Kidney epithelial cell (primary cell): ENCODE measurements around the gene TMPRSS13. TPM values are rescaled to one million over a fixed set of nuclear protein-coding genes. Genes with fewer than 3 reads are reported as not detected.

Experiments
- DNase-seq: peaks from one replicate; pipeline ENCODE4 v3.0.0-alpha.2; 2010; ENCODE audit warnings: low read depth
- H3K27me3 ChIP-seq: 2 replicates; pipeline ENCODE4 v1.6.0; 2011; ENCODE audit warnings: low read length; ENCODE audit not compliant: control insufficient read depth, insufficient read depth
- H3K36me3 ChIP-seq: 2 replicates; pipeline ENCODE4 v1.5.1; 2011; ENCODE audit warnings: low read length; ENCODE audit not compliant: control insufficient read depth, insufficient read depth
- H3K4me3 ChIP-seq: 2 replicates; pipeline ENCODE4 v1.5.1; 2011; ENCODE audit warnings: low read depth, mild to moderate bottlenecking, control low read depth, low read length
- CTCF ChIP-seq: IDR thresholded peaks from 2 replicates; pipeline ENCODE4 v1.5.1; 2011; ENCODE audit warnings: mild to moderate bottlenecking, moderate library complexity, low read length, control low read depth, inconsistent platforms; ENCODE audit not compliant: insufficient read depth, poor library complexity, severe bottlenecking
- total RNA-seq: library from RNA; depleted of rRNA; stranded (reverse); fragments of >200 nt; gene quantifications from 2 replicates; pipeline ENCODE4 v1.2.3, GENCODE V29; 2015

Gene TMPRSS13
- total RNA-seq, 1 donor from 2014 or later, result not detected

DNA sequence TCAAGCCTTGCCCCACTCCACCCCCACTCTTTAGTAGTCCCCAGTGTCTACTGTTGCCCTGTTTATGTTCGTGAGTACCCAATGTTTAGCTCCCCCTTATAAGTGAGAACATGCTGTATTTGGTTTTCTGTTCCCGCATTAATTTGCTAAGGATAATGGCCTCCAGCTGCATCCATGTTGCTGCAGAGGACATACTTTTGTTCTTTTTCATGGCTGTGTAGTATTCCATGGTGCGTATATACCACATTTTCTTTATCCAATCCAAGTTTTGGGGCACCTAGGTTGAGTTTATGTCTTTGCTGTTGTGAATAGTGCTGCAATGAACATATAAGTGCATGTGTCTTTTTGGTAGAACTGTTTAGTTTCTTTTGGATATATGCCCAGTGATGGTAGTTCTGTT lies 36.6 kb downstream of the TMPRSS13 start:
- no peak for DNase-seq
- no peak for TF ChIP-seq CTCF
- Histone ChIP-seq H3K4me3 (no peak overlapping the region), H3K27me3 (no peaks in the 10 kb centered on the region), H3K36me3 (no peaks in the 10 kb centered on the region)

- Histone ChIP-seq H3K27me3 (no peaks in the 10 kb centered on the region), H3K4me3 (no peak overlapping the region), H3K36me3 (no peaks in the 10 kb centered on the region)
- no peak for TF ChIP-seq CTCF
- no peak for DNase-seq
Observed at GRCh38 chr11:117891362-117891761, 37.8 kb downstream of the TMPRSS13 start.

DNA sequence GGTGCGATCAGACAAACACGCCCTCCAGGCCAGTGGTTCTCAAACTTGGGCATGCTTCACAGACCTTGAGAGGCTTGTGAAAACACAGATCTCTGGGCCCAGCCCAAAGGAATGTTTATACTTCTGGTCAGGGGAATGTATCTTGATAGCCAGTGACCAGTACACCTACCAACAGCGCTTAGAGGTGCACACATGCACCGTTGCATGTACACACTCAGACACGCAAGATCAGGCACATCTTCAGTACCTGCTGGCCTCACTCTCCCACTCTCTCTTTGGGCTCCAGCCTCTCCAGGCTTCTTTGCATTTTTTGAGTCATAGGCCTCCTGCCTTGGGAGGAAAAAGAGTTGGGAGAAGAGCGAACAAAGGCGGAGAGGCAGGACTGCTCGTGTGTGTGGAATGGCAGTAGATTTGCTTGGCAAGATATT lies 41.0 kb downstream of the TMPRSS13 start:
- no peak for TF ChIP-seq CTCF
- H3K27me3 ChIP-seq, result peaks cover under 1% of the 10 kb centered on the region

GRCh38 chr11:117887431-117888138 lies 41.6 kb downstream of the TMPRSS13 start:
- peaks cover 5% of the 10 kb centered on the region for H3K27me3 ChIP-seq
- H3K4me3 ChIP-seq, result no peak overlapping the region
- TF ChIP-seq CTCF, result no peak
- no peak for DNase-seq
- no peaks in the 10 kb centered on the region for H3K36me3 ChIP-seq

More for the DNA sequence above, 41.0 kb downstream of the TMPRSS13 start:
- DNase-seq, result no peak
- Histone ChIP-seq H3K4me3 (no peak overlapping the region), H3K36me3 (no peaks in the 10 kb centered on the region)

- H3K4me3 ChIP-seq, result no peak overlapping the region
- no peak for DNase-seq
- no peak for TF ChIP-seq CTCF
- H3K27me3 ChIP-seq, result peaks cover 13% of the 10 kb centered on the region
- H3K36me3 ChIP-seq, result no peaks in the 10 kb centered on the region
Observed at GRCh38 chr11:117885777-117886176, 43.4 kb downstream of the TMPRSS13 start.

DNA sequence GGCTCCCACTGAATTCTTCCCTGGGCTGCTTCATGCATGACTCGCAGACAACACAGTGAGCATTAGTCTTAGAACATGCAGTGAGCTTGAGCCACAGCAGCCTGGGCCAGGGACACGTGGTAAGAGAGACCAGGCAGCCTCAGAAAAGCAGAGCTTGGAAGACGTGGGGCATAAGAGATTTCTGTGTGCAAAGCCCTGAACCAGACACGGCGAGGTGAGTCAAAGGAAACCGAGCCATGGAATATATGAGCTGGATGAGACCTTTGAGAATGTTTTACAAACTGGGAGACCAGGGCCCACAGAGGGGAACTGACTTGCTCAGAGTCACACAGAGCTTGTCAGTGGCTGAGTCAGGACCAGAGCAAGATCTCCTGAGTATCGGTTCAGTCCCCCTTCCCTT lies 44.2 kb downstream of the TMPRSS13 start:
- Histone ChIP-seq H3K36me3 (no peaks in the 10 kb centered on the region), H3K4me3 (no peak overlapping the region), H3K27me3 (peaks cover 18% of the 10 kb centered on the region)
- DNase-seq, result peak; percentile 53
- no peak for TF ChIP-seq CTCF
